Stimulated activated CD8-positive, alpha-beta memory T cell treated with anti-CD3 and anti-CD28 coated beads, Interleukin-7, amount 100 ng/mL, for 1 hour (primary cell): ENCODE measurements around the gene ZNF618.

Experiments
- DNase-seq, 2 donors: peaks; one replicate each; pipeline ENCODE4 v3.0.0-alpha.2; 2020; ENCODE audit warnings: low read depth in 2 of 2

The ZNF618 gene

DNA sequence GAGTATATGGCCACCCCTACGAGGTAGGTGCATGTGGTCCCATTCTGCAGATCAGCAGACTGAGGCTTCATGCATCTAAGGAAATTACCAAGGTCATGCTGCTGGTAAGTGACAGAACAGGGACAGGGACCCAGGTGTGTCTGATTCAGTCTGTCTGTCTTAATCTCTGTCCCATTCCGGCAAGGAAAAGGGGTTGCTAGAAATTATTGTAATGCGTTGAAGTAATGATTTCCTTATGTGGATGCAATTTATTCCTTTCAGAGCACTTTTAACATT, 125.2 kb downstream of the ZNF618 start:
- DNase-seq, result no peak

DNA sequence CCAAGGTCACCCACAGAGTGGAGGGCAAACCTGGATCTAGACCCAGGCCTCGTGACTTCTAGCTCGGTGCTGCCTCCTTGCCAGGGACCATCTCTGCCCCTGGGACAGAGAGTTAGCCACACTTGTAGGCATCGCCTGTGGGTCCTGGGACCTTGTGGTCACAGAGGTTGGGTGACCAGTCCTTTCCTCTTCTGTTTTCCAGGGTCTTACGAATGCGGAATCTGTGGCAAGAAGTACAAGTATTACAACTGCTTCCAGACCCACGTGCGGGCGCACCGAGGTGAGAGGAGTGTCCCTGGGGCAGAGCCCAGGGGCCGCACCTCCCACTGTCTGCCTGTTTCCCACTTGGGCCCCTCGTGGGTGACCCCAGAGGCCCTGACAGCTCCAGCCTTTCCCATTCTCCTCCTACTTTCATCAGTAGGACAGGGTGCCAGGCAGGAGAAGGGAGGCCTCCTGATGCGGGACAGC, 125.7 kb downstream of the ZNF618 start:
- no peak for DNase-seq

GRCh38 chr9:114002271-114002985, 126.3 kb downstream of the ZNF618 start:
- no peak for DNase-seq

GRCh38 chr9:114002986-114003350, 126.9 kb downstream of the ZNF618 start:
- DNase-seq, result no peak

DNA sequence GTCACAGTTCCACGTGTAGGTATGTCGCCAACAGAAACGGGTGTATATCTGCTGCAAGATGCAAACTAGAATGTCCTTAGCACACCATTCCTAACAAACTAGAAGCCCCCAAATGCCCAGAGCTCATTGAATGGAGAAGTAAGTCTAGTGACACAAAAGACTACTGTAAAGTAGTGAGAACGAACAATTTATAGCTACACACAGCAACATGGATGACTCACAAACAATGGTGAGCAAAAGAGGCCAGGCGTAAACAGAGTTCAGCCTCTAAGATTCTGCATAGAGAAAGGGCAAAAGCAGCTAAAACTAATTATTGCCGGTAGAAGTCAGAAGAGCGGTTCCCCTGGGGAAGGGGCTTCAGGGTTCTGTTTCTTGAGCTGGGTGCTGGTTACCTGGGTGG, 127.2 kb downstream of the ZNF618 start:
- no peak for DNase-seq

DNA sequence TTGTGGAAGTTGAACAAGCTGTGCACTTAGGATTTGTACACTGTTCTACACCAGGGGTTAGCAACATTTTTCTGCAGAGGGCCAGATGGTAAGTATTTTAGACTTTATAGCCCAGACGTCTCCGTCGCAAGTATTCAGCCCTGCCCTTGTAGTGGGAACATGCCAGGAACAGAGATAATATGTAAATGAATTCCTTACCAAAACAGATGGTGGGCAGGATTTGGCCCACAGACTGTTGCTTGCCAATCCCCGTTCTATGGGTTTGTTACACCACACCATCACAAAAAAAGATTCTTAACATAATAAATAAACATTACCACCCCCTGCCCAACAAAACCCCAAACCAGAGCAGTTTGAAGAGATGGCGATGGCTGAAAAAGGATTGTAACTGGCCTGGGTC, 127.6 kb downstream of the ZNF618 start:
- no peak for DNase-seq

DNA sequence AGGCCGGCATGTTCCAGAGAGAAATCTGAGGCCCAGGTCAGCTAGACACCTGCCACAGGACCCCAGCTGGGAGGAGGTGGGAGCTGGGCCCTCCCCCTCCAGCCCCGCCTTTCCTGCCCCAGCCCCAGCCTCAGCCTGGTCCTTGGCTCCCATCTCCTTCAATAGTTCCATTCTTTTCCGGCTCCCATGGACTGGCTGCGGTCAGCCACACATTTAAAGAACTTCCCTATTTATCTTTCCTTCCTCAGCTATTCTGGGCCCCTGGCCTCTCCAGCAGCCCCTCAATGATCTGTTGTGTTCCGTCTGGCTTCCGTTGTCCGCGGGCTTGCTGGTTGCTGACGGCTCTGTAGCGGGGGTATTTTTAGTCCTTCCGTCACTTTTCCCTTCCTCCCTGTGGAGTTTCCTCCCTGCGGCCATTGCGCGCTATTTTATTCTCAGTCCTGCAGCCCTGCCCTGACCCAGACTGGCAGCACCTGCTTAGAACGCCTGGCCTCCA, 128.2 kb downstream of the ZNF618 start:
- DNase-seq, result no peak

DNA sequence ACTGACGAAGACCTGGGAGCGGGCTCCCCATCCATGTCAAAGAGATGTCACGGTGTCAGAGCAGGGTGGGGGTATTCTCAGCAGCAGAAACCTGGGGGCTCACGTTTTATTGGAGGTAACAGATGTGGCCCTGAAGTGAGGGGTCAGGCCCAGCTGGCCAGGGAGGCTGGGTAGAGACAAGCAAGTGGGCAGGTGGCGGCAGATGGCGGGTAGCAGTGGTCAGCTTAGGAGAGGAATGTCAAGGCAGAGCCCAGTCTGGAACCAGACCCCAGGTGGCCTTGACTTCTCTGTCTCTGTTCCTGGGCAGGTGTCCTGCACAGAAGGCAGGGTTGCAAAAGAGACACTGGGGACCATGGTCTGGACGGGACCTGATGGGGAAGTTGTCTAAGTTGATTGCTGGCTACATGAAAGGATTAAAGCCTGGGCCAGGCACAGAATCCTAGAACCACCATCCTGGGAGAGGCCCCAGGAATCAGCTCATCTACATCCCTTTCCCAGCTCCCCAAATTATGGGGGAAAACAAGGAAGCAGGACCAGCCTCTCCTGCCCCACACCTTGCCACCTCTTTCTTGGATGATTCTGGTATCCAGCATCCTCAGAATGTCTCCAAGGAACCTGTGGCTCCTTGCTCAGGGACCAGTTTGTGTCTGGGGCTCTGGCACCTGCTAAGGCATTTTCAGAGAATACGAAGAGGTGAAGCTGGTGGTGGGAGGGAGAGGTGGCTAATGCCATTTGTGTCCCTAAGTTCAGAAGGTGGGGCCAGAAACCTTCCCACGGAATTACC, 129.5 kb downstream of the ZNF618 start:
- no peak for DNase-seq

DNA sequence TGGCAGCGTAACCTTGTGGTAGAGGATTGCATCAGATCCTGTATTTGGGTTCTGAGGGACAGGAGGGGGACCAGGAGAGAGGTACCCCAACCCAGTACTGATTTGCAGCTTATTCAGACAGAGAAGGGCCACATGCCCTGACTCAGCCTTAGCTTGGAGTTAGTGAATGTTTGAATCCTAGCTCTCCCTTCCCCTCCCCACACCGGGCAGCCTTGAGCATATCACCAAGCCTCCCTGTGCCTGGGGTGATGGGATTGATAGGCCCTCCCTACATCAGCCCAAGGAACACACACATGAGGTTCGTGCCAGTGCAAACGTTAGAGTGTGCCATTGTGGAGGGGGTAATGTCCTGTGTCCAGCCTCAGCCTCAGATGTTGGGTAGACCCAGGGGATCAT, 130.0 kb downstream of the ZNF618 start:
- no peak for DNase-seq

DNA sequence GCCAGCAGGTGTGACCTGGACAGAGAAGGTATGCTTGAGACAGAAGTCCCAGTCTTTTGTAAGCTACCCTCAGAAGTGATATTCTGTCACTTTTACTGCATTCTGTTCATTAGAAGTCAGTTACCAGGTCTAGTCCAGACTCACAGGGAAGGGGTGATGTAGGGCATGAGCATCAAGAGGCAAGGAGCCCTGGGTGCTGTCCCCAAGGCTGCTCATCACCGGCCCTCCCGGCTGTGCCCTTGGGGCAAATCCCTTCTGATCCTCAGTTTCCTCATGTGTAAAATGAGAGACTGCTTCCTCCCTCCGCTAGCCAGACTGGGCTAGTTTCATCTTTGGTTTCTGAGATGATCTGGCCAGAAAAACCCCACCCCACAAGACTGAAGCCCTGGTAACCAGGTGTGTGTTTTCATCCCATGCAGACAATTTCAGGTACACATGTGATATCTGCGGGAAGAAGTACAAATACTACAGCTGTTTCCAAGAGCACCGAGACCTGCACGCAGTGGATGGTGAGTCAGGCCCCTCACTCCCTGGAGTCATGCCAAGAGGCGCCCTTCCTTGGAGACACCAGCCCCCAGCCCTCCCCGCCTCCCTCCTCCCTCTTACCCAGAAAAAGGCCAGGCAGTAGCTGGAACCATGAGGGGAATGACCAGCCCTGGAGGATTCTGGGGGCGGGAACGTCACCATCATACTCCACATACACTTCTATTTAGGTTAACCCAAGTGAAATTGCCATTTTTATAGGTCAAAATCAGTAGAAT, 131.0 kb downstream of the ZNF618 start:
- DNase-seq, result no peak

DNA sequence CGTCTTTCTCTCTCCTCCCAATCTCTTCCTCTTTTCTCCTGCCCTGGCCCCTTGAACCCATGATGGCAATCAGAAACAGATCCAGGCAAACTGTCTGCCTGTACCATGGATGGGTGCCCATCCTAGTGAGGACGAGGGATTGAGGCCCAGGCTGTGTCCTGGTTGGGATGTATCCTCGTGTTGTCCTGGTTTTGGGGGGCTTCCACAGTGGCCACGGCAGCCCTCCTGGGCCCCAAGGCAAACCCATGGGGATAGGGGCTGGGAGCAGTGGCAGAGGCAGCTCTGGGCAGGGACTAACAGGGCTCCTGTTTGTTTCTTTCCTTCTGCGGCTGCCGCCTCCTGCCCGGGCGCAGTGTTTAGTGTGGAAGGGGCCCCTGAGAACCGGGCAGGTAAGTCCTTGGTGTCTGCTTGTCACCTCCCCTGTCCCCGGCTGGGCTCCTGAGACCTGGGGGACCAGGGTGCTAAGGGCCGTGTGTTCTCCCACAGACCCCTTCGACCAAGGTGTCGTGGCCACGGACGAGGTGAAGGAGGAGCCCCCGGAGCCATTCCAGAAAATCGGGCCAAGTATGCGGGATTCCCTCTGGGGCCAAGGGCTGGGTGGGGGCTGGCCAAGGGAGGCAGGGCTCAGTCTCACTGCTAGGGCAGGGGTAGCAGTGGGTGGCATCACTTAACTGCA, 132.0 kb downstream of the ZNF618 start:
- no peak for DNase-seq

- DNase-seq, result no peak
Measured at GRCh38 chr9:114008667-114009410, 132.7 kb downstream of the ZNF618 start.

DNA sequence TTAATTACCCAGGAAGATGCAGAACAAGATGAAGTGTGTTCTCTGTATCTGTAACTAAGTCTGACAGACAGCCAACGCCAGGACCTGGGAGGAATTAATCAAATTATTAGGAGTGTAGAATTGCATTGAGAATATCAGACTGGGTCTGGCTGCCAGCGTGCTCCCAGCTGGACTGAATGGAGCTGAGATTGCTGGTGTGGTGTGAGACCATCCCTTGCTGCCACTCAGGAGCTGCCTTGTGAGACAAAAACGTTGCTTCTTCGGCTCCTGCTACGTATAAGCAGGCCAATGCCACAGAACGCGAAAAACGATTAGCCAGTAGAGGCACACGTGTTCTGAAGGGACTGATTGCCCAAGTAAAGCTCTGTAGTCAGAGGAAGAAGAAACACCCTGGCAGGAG, 135.2 kb downstream of the ZNF618 start:
- DNase-seq, result no peak

DNA sequence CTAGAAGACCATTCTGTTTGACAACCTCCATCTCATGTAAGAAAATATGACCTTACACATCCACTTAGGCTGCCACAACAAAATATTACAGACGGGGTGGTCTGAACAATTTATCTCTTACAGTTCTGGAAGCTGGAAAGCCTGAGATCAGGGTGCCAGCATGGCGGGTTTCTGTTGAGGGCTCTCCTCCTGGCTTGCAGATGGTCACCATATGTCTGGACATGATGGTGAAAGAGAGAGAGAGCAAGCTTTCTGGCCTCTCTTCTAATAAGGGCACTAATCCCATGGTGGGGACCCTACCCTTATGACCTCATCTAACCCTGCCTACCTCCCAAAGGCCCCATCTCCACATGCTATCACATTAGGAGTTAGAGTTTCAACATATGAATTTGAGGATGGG, 136.0 kb downstream of the ZNF618 start:
- no peak for DNase-seq

DNA sequence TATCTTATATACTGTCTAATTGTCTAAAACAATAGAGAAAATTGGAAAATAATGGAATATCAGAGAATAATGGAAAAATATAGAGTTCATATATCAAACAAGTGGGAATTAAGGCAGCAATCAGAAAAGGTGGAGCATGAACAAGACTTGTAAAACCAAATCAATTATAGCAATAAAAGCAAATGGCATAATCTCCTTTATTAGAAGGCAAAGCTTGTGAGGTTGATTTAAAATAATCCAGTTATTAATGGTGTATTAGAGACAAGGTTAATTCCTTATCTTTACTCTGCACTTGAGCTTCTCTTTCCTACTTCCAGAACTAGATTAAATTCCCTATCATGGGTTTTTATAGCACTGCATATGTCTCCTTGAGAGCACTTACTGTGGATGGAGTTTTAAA, 137.9 kb downstream of the ZNF618 start:
- no peak for DNase-seq

DNA sequence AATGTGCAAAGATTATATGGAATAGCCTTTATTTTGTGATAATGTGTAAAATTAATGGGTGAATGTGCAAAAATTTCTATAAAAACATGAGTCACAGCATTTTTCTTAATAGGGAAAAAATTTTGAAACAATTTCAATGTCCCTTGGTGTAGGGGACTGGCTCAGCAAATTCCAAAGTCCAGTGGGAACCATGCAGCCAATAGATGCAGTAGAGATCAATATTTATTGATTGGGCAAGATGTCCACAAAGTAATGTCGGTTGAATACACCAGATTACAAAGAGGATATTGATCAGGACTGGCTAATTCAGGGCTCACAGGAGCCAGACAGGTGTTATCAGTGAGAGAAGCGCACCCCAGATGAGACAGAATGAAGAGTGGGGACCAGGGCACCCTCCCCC, 139.5 kb downstream of the ZNF618 start:
- DNase-seq, result no peak

GRCh38 chr9:114016101-114016500, 140.0 kb downstream of the ZNF618 start:
- no peak for DNase-seq

- DNase-seq, result no peak
Measured at GRCh38 chr9:114016629-114017423, 140.7 kb downstream of the ZNF618 start.

DNA sequence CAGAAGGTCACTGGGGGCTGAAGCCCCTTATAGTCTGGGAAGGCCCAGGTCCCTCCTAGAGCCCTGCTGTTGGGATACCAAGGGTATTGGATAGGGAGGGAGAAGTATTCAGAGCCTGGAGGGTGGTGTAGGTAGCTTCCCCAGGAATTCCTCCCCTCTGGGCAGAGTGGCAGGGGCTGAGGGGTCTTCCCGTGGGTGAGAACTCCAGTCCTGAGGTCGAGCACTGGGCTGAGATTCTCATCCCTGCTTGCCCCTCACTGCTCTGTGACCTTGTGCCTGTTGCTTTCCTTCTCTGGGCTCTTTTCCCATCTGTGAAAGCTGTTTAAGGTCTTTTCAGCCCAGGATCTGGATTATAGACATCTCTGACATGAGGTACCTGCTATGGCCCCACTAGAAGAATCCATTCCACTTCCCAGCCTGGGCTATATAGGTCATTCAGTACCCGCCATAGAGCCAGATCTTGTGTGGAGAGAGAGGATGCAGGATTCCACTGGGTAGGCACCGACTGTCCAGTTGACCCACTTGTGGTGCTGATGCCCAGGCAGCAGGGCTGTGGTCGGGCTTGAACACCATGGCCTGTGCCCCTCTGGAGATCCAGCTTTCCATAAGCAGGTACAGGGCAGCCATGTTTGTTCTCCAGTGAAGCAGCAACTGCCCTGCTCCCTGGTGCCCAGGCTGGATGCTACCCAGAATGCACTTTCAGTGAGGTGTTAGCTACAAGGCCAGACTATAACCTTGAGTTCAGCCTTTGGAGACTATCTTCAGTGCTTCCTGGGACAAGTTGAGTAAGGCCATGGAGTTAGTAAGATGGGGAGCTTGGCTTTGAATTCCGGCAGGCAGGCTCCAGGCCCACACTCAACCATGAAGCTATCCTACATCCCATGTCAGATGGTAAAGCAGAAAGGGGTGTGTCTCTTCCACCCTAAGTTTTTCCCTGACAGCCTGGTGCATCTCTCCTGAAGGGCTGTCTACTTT, 141.9 kb downstream of the ZNF618 start:
- DNase-seq, result no peak
